PC-3 (cell line): ENCODE results near the gene RFTN2. TPM values are rescaled to one million over a fixed set of nuclear protein-coding genes. Genes with fewer than 3 reads are reported as not detected.
"Not testable (repeated sequence)": the region's sequence is repeated elsewhere in the genome, so short reads cannot be mapped to it uniquely, and the experiment has no call there.

Source experiments
- ATAC-seq: fragments of 200-7000 bp; cut with Tn5 transposase; 2 replicates; pipeline ENCODE4 v1.9.1; 2020; ENCODE audit warnings: mild to moderate bottlenecking, moderate library complexity
- BruUV-seq: library from RNA; stranded (reverse); fragments of 400-500 nt; replicated peaks from 2 replicates; lab custom pipeline; 2021; lab: Mats Ljungman, UMichigan
- CTCF ChIA-PET: fragments of 300-600 bp; sonication (Branson Sonifier 250); formaldehyde crosslinking; loops from one replicate; lab custom pipeline; 2022; ENCODE audit warnings: antibody characterized with exemption; lab: Charles Lee
- POLR2A ChIA-PET: fragments of 300-600 bp; sonication (Branson Sonifier 250); formaldehyde crosslinking; loops from one replicate; lab custom pipeline; 2022; ENCODE audit warnings: antibody characterized with exemption; ENCODE audit not compliant: unreplicated experiment; lab: Charles Lee
- DNase-seq: peaks from one replicate; pipeline ENCODE4 v3.0.0-alpha.2; 2015
- H2AFZ ChIP-seq: fragments of 300-600 bp; sonication (generic); 2 replicates; pipeline ENCODE4 v1.6.0; 2016; ENCODE audit warnings: antibody characterized with exemption, low read length
- H3F3A ChIP-seq: fragments of 300-600 bp; sonication (generic); one replicate; pipeline ENCODE4 v1.6.0; 2017; ENCODE audit warnings: antibody characterized with exemption, low read length, control low read depth, mild to moderate bottlenecking; ENCODE audit not compliant: unreplicated experiment
- H3K27ac ChIP-seq: fragments of 300-600 bp; sonication (generic); 2 replicates; pipeline ENCODE4 v1.5.1; 2016; ENCODE audit warnings: mild to moderate bottlenecking, low read length
- H3K27me3 ChIP-seq: fragments of 300-600 bp; sonication (generic); 2 replicates; pipeline ENCODE4 v1.6.1; 2016; ENCODE audit warnings: low read length, mixed read lengths
- H3K36me3 ChIP-seq: fragments of 300-600 bp; sonication (generic); 2 replicates; pipeline ENCODE4 v1.6.1; 2016; ENCODE audit warnings: low read depth, mixed run types, low read length, mixed read lengths
- H3K4me1 ChIP-seq: fragments of 300-600 bp; sonication (generic); 2 replicates; pipeline ENCODE4 v1.5.1; 2016; ENCODE audit warnings: low read length; ENCODE audit not compliant: insufficient read depth
- H3K4me2 ChIP-seq: fragments of 300-600 bp; sonication (generic); 2 replicates; pipeline ENCODE4 v1.6.0; 2016; ENCODE audit warnings: low read length
- H3K4me3 ChIP-seq: fragments of 300-600 bp; sonication (generic); 2 replicates; pipeline ENCODE4 v1.5.1; 2016; ENCODE audit warnings: mild to moderate bottlenecking, low read length, mixed read lengths
- H3K79me2 ChIP-seq: fragments of 300-600 bp; sonication (generic); 2 replicates; pipeline ENCODE4 v1.6.1; 2017; ENCODE audit warnings: low read length, mixed read lengths
- H3K9ac ChIP-seq: fragments of 300-600 bp; sonication (generic); 2 replicates; pipeline ENCODE4 v1.6.0; 2016; ENCODE audit warnings: mild to moderate bottlenecking, low read length
- H3K9me2 ChIP-seq: fragments of 300-600 bp; sonication (generic); replicated peaks from 2 replicates; pipeline ENCODE4 v1.6.1; 2016; ENCODE audit warnings: mixed run types, low read length, mixed read lengths
- H3K9me3 ChIP-seq: fragments of 300-600 bp; sonication (generic); 2 replicates; pipeline ENCODE4 v1.6.1; 2016; ENCODE audit warnings: low read length, mixed read lengths
- H4K20me1 ChIP-seq: fragments of 300-600 bp; sonication (generic); 2 replicates; pipeline ENCODE4 v1.6.1; 2016; ENCODE audit warnings: low read length, mixed read lengths
- EZH2phosphoT487 ChIP-seq: fragments of 300-600 bp; sonication (generic); IDR thresholded peaks from 2 replicates; pipeline ENCODE4 v1.6.1; 2018; ENCODE audit warnings: mild to moderate bottlenecking, antibody characterized with exemption, low read length, borderline replicate concordance
- intact Hi-C: fragments of 100-400 bp; cut with micrococcal nuclease; formaldehyde crosslinking; loops from 2 replicates; pipeline ENCODE4 v1.9.0; 2023
- total RNA-seq: library from RNA; depleted of rRNA; stranded (reverse); fragments of >200 nt; gene quantifications from 2 replicates; pipeline ENCODE4 v1.2.3, GENCODE V29; 2014
- TF ChIP-seq, protein P1 (sequence below): fragments of 300-600 bp; sonication (generic); conservative IDR thresholded peaks from 2 replicates; pipeline ENCODE4 v1.5.1; 2017; ENCODE audit warnings: antibody characterized with exemption, low read depth, mild to moderate bottlenecking, low read length

Gene RFTN2
- total RNA-seq, 1 experiment from 2014 or later: 0.07 TPM

DNA sequence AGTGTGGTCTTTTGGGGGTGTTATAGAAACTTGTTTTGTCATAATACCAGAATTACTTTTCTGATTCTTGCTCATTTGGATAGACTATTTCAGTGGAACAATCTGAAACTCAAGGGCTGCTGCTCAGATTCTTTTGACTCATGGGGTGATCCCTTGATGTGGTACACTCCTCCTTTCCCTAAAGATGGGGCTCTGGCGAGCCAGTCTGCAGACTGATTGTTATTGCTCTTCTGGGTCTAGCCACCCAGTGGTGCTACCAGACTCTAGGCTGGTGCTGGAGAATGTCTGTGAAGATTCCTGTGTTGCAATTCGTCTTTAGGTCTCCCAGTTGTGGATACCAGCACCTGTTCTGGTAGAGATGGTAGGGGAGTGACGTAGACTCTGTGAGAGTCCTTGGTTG lies 25.6 kb upstream of the RFTN2 start:
- Histone ChIP-seq H3K9me3 (no peaks in the 10 kb centered on the region), H3K36me3 (no peaks in the 10 kb centered on the region), H3K9me2 (no peaks in the 10 kb centered on the region), H3K27ac (no peak overlapping the region), H3K9ac (no peak overlapping the region), H2AFZ (no peak overlapping the region), H4K20me1 (peaks cover under 1% of the 10 kb centered on the region), H3K4me3 (no peak overlapping the region), H3K4me1 (peaks cover 5% of the 10 kb centered on the region; the same call in 1 of the 2 replicates), H3K4me2 (no peak overlapping the region), H3K27me3 (no peaks in the 10 kb centered on the region), H3F3A (no peaks in the 10 kb centered on the region), H3K79me2 (peaks cover 7% of the 10 kb centered on the region)
- intact Hi-C loops: loop anchor here (10.0 kb wide), 1 partner anchor 266 kb away; the partner anchor contains the start of gene SF3B1
- CTCF ChIA-PET: interaction anchor here (0.6 kb wide), 1 partner anchor 101 kb away, joined by 3 read pairs; no protein-coding TSS in a partner anchor
- TF ChIP-seq, protein P1, sequence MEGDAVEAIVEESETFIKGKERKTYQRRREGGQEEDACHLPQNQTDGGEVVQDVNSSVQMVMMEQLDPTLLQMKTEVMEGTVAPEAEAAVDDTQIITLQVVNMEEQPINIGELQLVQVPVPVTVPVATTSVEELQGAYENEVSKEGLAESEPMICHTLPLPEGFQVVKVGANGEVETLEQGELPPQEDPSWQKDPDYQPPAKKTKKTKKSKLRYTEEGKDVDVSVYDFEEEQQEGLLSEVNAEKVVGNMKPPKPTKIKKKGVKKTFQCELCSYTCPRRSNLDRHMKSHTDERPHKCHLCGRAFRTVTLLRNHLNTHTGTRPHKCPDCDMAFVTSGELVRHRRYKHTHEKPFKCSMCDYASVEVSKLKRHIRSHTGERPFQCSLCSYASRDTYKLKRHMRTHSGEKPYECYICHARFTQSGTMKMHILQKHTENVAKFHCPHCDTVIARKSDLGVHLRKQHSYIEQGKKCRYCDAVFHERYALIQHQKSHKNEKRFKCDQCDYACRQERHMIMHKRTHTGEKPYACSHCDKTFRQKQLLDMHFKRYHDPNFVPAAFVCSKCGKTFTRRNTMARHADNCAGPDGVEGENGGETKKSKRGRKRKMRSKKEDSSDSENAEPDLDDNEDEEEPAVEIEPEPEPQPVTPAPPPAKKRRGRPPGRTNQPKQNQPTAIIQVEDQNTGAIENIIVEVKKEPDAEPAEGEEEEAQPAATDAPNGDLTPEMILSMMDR: no peak
- TF ChIP-seq EZH2phosphoT487: no peak
- no TSS peak for BruUV-seq
- DNase-seq (no peak), ATAC-seq (no peak)
- POLR2A ChIA-PET: no interaction called here

DNA sequence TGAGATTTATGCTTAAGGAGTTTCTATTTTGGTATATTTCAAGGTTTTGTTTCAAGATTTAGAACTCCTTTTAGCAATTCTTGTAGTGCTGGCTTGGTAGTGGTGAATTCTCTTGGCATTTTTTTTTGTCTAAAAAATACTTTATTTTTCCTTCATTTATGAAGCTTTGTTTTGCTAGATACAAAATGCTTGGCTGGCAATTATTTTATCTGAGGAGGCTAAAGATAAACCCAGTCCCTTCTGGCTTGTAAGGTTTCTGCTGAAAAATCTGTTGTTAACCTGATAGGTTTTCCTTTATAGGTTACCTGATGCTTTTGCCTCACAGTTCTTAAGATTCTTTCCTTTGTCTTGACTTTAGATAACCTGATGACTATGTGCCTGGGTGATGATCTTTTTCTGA lies 24.3 kb upstream of the RFTN2 start:
- H3K79me2 ChIP-seq, H3K9me2 ChIP-seq, H3K27ac ChIP-seq, H3K4me1 ChIP-seq, CTCF ChIA-PET, BruUV-seq, ATAC-seq, POLR2A ChIA-PET, H3K9ac ChIP-seq, H3K4me3 ChIP-seq, H3K4me2 ChIP-seq, DNase-seq, H3F3A ChIP-seq, H3K27me3 ChIP-seq, H2AFZ ChIP-seq, H4K20me1 ChIP-seq, H3K9me3 ChIP-seq, H3K36me3 ChIP-seq: not testable (repeated sequence)
- intact Hi-C loops: loop anchor here (10.0 kb wide), 1 partner anchor 265 kb away; the partner anchor contains the start of gene SF3B1

DNA sequence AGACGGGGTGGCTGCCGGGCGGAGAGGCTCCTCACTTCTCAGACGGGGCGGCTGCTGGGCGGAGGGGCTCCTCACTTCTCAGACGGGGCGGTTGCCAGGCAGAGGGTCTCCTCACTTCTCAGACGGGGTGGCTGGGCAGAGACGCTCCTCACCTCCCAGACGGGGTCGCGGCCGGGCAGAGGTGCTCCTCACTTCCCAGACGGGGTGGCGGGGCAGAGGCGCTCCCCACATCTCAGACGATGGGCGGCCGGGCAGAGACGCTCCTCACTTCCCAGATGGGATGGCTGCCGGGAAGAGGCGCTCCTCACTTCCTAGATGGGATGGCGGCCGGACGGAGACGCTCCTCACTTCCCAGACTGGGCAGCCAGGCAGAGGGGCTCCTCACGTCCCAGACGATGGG lies 21.2 kb upstream of the RFTN2 start:
- POLR2A ChIA-PET, H3K9me3 ChIP-seq, H3F3A ChIP-seq, DNase-seq, H3K27me3 ChIP-seq, H3K9ac ChIP-seq, H3K36me3 ChIP-seq, CTCF ChIA-PET, H3K9me2 ChIP-seq, H4K20me1 ChIP-seq, H3K4me3 ChIP-seq, intact Hi-C loops, BruUV-seq, H3K27ac ChIP-seq, H3K4me1 ChIP-seq, H3K79me2 ChIP-seq, H3K4me2 ChIP-seq, ATAC-seq, H2AFZ ChIP-seq: not testable (repeated sequence)

DNA sequence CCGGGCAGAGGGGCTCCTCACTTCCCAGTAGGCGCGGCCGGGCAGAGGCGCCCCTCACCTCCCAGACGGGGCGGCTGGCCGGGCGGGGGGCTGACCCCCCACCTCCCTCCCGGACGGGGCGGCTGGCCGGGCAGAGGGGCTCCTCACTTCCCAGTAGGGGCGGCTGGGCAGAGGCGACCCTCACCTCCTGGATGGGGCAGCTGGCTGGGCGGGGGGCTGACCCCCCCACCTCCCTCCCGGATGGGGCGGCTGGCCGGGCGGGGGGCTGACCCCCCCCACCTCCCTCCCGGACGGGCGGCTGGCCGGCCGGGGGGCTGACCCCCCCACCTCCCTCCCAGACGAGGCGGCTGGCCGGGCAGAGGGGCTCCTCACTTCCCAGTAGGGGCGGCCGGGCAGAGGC lies 20.6 kb upstream of the RFTN2 start:
- H3K27me3 ChIP-seq, H3K4me2 ChIP-seq, CTCF ChIA-PET, H2AFZ ChIP-seq, H3K79me2 ChIP-seq, H3K4me1 ChIP-seq, BruUV-seq, H3K9ac ChIP-seq, POLR2A ChIA-PET, H4K20me1 ChIP-seq, H3K36me3 ChIP-seq, H3K4me3 ChIP-seq, ATAC-seq, H3K9me3 ChIP-seq, DNase-seq, intact Hi-C loops, H3F3A ChIP-seq, H3K27ac ChIP-seq, H3K9me2 ChIP-seq: not testable (repeated sequence)

DNA sequence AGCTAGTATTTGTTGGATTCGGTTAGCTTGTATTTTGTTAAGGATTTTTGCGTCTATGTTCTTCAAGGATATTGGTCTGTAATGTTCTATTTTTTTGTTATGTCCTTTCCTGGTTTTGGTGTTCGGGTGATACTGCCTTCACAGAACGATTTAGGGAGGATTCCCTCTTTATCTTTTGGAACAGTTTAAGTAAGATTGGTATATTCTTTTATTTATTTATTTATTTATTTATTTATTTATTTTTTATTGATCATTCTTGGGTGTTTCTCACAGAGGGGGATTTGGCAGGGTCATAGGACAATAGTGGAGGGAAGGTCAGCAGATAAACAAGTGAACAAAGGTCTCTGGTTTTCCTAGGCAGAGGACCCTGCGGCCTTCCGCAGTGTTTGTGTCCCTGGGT lies 19.8 kb upstream of the RFTN2 start:
- H3K4me3 ChIP-seq, H3K79me2 ChIP-seq, H3F3A ChIP-seq, H3K9me2 ChIP-seq, BruUV-seq, H3K27ac ChIP-seq, POLR2A ChIA-PET, H3K9me3 ChIP-seq, H3K9ac ChIP-seq, H3K4me2 ChIP-seq, ATAC-seq, CTCF ChIA-PET, DNase-seq, intact Hi-C loops, H3K4me1 ChIP-seq, H2AFZ ChIP-seq, H3K27me3 ChIP-seq, H3K36me3 ChIP-seq, H4K20me1 ChIP-seq: not testable (repeated sequence)
